8988T (cell line): ENCODE measurements around the gene CAMKV.

Experiments
- DNase-seq: peaks from one replicate; pipeline ENCODE4 v3.0.0; 2011

CAMKV gene

DNA sequence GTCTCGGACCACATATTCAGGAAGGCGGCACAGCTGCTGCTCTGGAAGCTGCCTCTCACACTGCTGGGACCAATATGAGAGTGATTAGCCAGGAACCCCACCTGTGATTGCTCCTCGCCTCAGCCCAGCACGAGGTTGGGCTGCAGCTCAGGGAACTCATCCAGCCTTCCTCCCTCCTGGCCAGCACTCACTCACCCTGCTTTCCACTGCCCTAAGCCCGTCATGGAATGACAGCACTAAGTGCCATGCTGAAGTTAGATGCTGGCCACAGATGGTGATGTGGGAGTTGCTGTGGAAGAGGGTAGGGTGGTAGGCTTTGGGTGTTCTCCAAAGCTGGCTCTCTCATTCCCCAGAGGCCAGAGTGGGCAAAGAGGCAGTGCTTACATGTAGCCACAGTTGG, 26.6 kb upstream of the CAMKV start:
- no peak for DNase-seq

DNA sequence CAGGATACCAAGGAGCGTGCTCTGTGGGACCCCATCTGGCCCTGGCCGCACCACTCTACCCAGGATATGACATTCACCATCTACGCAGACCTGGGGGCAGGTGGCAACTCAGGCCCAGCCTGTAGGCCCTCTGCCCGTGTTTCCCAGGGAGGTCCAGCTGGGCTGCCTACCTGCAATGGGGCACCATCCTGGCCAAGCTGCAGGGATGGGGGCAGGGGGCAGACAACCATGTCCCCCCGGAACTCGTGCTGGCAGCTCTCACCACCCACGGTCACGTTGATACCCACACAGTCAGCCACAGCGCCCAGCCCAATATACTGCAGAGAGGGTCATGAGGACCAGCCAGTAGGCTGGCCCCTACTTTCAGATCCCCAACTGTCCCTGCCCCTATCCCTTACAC, 26.1 kb upstream of the CAMKV start:
- no peak for DNase-seq

DNA sequence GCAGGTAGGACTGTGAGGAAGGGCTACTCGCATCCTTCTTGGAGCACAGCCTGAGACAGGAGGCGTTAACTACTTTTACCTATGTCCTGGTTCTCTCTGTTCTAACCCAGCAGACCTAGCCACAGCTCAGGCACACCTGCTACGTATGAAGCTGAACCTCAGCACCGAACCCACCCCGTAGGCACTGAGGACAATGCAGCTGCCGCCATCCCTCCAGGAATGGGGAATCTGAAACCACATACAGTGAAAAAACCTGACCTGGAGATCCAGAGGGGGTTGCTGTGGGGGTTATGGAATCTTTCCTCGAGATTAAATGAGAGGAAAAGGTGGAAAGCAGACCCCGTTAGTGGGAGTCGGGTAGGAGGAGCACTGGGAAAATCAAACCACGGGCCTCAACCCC, 19.6 kb upstream of the CAMKV start:
- no peak for DNase-seq

DNA sequence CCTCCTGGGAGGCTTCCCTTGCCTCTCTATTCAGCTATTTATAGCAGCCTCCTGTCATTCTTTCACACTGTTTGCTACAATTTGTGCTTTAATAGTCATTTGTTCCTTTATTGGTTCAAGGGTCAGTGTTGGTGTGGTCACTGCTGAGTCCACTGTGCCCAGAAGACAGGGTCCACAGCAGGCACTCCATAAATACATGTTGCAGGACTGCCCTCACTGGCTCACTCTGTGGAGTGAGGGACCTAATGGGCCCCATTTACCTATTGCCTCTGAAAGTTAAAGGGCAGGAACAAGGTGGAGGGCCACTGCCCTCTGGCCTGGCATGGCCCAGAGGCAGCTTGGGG, 17.2 kb upstream of the CAMKV start:
- no peak for DNase-seq

DNA sequence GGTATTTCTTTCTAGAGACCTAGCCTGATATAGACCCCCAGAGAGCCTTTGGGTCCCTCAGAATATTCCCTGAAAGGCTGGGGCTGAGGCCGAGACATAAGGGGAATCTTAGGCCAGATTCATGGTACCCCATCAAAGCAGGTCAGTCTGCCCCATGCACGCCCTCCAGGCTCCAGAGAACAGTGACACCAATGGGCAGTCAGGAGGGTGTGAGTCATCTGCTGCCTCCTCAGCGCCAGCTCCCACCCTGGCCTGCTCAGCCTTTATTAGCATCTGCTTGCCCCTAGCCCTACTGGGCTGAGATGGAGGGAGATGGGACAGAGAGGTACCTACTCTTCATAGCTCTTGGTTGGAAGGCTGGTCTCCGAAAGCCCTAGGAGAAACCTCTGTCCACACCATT, 14.3 kb upstream of the CAMKV start:
- no peak for DNase-seq

DNA sequence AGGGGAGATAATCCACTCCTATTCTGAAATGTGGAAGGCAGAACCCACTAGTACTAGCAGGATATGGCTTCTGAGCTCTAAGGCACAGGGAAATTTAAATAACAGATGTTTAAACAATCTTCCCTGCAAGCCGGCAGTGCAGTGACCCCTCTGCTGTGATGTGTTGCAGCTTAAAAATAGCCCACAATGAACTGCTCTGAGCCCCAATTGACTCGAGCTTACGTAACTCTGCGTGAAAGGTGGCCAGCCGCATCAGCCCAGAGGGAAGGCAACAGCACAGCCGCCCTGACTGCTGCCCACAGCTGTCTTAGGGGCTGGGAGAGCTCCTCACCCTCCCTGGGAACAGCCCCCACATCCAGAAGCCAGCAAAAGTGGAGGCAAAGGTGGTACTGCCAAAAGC, 12.5 kb upstream of the CAMKV start:
- no peak for DNase-seq

DNA sequence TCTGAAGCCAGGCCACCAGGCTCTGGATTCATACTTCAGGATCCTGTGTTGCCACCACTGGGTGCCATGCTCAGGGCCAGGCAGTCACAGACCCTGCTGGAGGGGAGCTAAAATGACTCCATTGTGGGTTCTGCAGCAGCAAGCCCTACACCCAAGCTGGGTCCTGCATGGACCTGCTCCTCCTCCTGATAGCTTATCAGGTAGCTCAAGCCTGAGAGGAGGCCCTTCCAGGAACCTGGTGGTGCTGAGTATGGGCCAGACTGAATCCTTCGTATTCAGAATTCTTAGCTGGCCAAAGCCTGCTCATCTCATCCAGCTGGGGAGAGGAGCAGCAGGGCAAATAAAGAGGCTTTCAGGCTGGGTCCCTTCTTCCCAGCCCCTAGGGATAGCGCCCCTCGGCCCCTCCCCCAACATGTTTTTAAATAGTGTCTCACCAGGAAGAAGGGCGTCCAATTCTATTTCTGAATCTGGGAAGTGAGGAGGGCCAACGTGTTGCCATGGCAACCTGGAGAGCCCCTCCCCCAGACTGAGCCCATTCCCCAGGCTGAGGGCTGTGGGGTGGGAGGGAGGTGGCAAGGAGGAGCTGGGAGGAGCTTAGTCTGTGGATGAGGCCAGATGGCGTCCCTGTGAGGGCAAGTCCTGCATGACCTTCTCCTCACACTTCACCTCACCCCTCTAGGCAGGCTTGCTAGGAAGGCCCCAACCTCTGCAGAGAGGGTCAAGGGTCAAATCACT, 11.0 kb upstream of the CAMKV start:
- no peak for DNase-seq

DNA sequence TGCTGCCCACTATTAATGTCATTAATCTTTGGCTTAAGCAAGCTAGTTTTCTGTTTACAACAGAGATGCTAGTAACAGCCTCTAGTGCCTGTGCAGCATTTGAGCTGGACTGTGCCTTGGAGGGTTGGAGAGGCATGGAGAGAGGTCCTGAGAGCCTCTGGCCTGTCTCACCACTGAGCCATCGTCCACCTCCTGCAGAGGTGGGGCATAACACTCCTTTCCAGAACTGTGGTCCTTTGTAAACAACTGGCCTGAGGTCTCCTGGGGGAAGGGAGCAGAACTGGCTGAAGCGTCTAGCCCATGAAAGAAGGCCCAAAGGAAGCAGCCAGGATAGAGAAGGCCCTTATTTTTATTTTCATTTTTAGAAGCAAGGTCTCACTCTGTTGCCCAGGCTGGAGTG, 10.0 kb upstream of the CAMKV start:
- no peak for DNase-seq

DNA sequence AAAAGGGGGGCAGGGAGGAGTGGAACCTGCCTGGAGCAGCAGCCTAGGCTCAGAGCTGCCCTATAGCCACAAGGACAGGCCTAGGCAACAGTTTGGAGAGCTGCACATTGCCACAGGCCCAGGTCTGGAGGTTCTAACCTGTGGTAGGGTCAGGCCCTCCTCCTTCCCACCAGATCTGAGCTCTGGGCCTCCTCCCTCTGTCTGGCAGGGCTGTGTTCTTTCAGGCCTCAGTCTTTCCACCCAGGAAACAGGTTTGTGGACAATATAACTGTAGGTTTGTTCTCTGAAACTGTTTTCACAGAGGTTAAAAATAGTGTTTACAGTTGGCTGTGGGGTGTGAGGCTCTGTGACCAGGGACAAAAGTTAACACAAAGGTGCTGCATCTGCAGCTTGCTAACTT, 9.0 kb upstream of the CAMKV start:
- DNase-seq, result no peak

DNA sequence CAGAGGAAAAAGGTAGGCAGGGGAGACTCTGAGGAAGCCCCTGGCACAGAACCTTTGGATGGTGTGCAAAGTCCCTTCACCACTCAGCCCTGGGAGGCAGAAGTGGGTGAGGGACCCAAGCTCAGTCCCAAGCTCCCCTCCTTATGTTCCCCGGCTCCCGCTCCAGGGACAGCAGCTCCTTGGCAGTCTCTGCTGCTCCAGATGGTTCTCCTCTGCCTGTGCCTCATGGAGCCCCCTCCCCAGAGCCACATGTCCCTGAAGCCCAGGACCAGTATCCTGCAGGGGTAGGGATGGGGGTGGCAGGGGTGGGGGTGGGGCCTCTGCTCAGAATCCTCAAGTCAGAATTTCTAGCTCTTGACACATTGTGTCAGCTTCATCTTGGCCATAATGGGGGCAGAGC, 8.0 kb upstream of the CAMKV start:
- no peak for DNase-seq

DNA sequence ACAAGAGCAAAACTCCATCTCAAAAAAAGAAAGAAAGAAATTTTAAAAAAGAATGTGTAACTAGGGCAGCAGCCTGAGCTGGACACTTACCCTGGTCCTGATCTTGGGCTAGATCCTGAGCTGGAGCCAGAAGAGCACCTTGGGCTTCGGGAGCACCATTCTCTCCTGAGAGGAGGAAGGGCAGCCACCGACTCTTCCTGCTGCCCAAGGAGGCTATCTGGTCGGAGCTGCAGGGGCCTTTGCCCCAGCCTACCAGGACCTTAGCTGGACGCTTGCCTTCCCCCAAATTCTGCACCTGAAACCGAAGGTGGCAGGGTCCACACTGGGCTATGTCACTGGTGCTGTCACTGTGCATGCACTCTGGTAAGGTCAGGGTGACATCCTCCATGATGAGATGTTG, 6.9 kb upstream of the CAMKV start:
- DNase-seq, result no peak

DNA sequence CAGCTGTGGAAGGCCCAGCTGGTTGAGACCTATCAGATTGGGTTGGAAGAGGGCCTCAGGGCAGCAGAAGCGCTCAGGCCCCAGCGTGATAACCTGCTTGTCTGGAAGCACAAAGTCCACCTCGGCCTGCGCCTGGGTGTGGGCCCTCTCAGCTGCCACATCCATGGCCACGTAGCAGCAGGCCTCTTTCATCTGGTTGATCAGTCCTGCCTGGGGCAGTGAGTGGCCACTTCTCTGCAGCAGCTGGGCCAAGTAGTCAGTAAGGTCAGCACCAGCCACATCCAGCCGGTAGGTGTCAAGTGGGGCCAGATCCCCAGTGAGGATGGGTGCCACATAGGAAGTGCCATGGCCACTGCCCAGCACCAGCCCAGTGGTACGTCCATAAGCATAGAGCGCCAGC, 3.9 kb upstream of the CAMKV start:
- DNase-seq, result no peak

DNA sequence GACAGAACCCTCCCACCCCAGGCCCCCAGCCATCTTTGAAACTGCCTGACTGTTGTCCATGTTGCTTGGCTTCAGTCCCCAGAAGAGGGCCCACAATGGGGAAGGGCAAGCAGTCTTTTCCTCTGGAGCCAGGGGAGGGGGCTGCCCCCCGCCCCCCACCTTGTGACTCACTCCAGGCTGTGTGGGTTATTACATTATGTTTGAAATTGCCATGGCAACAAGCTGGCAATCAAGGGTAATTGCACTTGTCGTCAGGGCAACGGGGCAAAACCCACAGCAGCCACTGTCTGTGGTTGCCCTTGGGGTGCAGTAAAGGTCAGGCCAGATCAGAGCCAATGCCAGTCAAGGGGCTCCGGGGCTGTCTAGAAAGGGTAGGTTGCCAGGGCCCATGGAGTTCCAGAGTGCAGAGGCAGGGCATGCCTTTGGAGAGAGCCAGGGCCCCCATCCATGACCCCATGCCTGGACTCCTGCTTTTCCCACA, 3.1 kb upstream of the CAMKV start:
- no peak for DNase-seq

DNA sequence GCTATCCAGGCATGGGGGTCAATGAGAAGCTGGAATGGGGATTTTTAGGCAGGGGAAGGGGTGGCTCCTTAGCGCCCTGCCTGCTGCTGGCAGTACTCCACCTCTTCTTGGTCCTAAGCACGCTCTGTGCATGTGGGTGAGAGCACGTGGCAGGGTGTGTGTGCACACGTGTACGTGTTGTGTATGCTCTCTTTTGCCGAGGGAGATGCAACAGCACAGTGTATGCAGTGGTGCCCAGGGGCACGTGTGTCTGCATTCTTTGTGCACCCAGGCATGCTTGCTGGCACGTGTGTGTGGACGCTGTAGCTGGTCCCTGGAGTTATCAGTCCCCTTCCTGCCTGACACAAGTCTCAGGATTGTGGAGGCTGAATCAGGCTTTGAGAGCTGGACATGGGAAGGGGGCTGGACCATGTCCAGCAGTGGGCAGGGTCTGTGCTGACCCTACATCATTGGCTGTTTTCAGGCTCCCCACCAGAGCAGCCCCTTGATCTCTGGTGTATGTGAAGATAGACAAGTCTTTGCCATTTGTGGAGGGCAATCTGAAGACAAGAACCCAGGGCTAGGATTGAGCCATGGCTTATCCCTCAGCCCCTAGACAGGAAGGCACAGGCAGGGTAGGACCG, 1.9 kb upstream of the CAMKV start:
- DNase-seq, result no peak

DNA sequence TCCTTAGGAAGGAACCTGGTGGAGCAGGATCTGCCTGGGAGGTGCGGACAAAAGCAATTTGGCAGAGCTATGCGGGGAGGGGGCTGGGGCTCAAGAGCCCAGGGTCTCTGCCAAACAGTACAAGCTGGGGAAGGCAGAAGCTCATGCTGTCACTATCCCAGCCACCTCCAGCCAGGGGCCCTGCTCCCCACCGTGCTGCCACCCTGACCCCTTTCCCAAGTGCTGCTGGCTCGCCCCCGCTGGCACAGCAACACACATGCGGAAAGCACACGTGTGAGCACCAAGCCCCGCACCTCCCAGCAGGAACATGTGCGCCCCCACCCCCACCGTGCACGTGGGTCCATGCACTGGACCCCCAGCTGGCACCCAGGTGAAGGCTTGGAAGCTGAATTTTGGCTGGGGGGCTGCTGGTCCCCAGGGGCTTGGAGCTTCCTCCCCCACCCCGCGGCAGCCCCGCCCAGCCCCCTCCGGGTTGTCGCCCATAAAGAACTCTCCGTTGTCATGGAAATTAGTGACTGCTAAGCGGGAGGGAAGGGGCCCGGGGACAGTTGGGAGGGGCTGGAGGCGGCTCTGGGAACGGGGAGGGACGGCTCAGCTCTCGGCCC, 742 bp downstream of the CAMKV start:
- no peak for DNase-seq

DNA sequence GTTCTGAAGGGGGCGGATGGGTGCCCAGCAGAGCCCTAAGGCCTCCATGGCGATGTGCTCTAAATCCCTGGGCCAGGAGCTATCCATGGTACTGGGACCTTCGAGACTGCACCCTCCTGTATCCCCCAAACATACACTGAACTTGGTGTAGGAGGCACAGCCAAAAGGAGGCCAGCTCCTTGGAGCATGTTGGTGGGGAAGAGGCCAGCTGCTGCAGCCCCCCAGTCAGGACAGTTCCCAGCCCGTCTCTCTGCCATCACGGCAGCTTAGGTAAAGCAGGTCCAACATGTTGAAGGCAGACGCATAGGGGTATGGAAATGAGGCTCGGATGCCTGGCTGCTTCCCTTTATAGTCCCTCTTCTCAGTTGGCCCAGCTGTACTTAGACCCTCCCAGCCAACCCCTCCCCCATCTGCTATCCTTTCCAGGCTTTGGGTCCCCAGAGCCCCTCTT, 1.8 kb downstream of the CAMKV start:
- no peak for DNase-seq

DNA sequence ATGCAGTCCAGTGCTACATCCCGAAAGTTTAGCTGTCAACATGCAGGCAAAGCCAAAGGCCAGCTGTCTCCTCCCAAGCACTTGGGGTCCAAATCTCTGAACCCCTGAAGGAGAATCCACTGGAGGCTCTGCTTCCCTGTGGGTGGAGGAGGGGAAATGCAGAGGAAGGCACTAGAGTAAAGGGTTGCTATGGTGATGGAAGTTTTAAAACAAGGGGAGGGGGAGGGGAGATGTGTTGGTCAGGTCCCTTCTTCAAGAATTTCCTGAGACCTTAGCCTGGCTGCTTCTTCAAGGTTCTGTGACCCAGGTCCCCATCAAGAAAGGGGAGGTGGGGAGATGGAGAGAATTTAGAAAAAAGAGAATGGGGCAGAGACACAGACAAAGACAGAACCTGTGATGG, 2.3 kb downstream of the CAMKV start:
- no peak for DNase-seq

DNA sequence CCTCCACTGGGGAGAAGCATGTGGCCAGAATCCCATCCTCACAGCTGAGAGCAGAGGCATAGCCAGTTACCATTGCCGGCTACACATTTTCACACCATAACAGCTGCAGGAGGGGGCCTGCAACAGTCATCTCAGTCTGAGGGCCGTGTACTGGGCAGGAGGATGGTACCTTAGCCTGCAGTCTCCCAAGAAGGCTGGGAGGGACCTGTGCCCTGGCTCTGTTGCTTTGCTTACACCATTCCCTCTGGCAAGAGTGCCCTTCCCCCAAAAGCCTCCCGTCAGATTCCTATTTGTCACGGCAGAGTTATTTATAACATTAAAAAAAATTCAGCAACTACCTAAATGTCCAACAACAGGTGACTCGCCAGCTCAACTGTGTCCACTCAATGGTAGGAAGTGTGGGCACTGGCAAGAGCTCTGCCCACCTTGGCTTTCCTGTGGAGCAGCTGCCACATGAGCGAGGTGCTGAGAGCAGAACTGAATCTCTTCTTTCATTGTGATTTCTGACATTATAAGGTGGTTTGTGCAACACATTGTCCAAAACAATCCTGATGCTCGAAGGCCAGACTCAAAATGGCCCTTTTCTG, 4.4 kb downstream of the CAMKV start:
- no peak for DNase-seq

DNA sequence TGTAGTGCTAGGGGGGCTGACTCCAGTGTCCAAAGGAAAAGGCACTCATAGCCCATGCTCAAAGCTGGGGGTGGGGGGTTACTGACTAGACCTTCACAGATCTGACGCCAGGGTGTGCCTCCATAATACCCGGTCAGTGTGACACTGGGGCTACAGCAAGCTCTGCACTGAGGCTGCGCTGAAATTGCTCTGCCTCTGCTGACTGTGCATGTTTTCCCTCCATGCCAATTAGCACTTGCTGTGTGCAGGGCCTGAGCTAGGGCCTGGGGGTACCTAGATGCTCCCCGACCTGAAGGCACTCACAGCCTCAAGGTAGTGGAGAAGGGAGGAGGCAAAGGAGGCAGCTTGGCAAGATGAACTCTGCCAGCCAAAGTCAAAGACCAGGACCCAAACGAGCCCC, 5.2 kb downstream of the CAMKV start:
- no peak for DNase-seq

DNA sequence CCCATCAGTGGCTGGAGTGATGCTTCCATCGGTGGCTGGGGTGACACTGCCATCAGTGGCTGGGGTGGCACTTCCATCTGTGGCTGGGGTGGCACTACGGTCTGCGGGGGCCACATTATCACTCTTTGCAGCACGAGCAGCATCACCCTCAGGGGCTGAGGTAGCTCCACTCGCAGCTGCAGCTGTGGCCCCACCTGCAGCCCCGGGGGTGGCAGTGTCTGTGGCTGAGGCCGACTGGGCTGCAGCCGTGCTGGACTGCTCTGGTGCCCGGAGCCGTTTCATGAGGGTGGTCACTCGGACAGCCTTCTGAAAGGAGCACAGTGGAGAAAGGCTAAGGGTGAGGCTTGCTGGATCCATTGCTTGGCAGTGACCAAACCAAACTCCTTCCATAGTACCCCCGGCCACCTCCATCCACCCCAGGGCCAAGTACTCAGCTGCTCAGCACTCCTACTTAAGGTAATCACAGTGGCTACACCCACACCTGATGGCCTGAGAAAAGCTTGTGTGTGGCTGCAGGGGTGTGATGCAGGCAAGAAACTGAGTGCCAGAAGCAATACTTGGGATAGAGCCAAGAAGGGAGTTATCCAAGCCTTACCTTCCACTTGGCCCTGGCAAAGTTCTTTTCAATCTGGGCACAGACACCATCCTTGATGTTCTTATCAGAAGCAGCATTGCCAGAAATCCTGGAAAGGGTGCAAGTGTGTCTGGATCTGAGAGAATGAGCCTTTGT, 10.0 kb downstream of the CAMKV start:
- DNase-seq, result no peak

DNA sequence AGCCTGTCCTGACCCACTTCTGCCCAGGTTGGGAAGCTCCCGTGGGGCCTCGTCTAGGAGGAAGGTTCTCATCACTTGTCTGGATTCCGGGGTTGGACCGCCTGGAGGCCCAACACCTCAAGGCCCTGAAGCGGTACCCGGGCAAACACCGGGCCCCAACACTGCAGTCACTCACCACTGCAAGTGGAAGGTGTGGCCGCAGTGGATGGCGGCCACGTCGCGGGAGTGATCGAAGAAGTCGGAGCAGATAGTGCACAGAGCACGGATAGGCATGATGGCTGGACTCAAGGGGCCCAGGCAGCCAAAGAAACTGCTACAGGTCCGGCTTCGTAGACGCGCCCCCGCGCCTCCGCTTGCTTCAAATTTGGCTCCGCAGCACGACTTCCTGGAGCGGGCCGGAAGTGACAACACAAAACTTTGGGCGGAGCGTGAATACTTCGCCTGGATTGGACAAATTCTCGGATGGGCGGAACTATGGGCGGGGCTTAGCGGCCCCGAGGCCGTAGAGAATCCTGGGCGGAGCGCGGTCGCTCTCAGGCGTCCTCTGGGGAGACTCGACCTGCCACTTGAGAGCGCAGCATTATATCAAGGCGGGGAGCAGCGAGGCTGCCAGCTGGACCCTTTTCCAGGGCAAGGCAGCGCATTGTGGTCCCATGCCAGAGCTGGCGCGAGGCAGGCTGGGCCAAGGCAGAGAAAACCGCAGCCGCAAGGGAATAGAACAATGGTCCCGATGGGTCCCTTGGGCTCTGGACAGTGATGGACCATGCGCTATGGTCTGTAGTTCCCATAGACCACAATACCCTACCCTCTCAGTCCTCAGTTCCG, 13.3 kb downstream of the CAMKV start, which contains the start of gene TRAIP:
TSS of gene TRAIP (minus strand) at position 384 of the 825 bp plus-strand sequence. CDS start at position 273, 111 bp downstream.
- peak; percentile 97 for DNase-seq

DNA sequence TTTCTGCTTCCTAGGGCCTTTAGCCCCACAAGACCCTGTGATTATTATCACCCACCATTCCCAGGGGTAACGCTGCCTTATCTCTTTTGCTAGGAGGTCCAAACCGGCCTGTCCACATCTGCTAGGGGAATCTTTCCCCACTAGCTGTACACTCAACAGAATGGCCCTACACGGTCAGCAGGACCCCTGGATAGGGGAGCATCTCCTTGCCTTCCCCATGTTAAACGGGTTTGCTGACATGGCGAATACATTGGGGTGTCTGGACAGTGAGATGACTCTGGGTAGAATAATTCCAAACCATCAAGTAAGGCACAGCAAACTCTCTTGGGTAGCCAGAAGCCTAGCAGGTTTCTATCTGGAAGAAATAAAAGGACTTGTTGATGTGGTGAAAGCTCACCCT, 14.0 kb downstream of the CAMKV start:
- DNase-seq, result no peak
